Measurements from ENCODE around the gene IFI27.

DNA sequence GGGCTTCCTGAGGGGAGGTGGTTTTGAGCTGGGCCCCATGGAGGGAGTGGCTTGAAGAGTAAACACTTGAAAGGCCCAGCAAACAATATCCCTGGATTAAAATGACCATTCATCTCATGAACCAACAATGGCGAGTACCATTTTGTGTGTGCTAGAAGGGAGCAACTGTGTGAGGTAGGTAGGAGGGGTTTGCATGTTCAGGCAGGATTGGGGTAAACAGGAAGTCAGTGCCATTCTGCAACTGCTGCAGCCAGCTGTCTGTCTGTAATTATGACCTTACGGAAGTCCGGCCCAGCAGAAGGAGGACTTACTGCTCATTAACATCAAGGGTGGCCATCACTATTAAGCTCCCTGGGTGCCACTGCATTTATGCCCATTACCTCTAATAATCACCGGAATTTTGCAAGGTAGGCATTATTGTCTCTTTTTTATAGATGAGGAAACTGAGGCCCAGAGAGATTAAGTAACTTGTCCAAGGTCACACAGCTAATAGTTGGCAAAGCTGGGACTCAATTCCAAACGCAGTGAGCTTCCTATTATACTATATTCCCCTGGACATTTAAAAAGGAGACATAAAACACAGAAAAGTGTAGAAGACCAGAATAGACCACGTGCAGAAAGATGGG is 35.5 kb downstream of the IFI27 start:
- TF ChIP-seq MXI1 (IDR thresholded peaks at IDR 0.05; ENCODE audit: borderline replicate concordance, low read depth, low read length), result no peak
- TF ChIP-seq, protein P1, sequence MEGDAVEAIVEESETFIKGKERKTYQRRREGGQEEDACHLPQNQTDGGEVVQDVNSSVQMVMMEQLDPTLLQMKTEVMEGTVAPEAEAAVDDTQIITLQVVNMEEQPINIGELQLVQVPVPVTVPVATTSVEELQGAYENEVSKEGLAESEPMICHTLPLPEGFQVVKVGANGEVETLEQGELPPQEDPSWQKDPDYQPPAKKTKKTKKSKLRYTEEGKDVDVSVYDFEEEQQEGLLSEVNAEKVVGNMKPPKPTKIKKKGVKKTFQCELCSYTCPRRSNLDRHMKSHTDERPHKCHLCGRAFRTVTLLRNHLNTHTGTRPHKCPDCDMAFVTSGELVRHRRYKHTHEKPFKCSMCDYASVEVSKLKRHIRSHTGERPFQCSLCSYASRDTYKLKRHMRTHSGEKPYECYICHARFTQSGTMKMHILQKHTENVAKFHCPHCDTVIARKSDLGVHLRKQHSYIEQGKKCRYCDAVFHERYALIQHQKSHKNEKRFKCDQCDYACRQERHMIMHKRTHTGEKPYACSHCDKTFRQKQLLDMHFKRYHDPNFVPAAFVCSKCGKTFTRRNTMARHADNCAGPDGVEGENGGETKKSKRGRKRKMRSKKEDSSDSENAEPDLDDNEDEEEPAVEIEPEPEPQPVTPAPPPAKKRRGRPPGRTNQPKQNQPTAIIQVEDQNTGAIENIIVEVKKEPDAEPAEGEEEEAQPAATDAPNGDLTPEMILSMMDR (conservative IDR thresholded peaks at IDR 0.05; ENCODE audit: low read depth, low read length), result no peak
- TF ChIP-seq CEBPB (IDR thresholded peaks at IDR 0.05; ENCODE audit: low read depth, low read length), result no peak
- TF ChIP-seq POLR2A (IDR thresholded peaks at IDR 0.05; ENCODE audit: low read depth, low read length), result no peak
- TF ChIP-seq BHLHE40 (IDR thresholded peaks at IDR 0.05; ENCODE audit: low read depth, low read length), result no peak
- TF ChIP-seq, protein P2, sequence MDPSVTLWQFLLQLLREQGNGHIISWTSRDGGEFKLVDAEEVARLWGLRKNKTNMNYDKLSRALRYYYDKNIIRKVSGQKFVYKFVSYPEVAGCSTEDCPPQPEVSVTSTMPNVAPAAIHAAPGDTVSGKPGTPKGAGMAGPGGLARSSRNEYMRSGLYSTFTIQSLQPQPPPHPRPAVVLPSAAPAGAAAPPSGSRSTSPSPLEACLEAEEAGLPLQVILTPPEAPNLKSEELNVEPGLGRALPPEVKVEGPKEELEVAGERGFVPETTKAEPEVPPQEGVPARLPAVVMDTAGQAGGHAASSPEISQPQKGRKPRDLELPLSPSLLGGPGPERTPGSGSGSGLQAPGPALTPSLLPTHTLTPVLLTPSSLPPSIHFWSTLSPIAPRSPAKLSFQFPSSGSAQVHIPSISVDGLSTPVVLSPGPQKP (IDR thresholded peaks at IDR 0.05; ENCODE audit: borderline replicate concordance, low read depth, low read length), result no peak
- TF ChIP-seq RAD21 (IDR thresholded peaks at IDR 0.05; ENCODE audit: low read length), result no peak
- TF ChIP-seq, protein P3, sequence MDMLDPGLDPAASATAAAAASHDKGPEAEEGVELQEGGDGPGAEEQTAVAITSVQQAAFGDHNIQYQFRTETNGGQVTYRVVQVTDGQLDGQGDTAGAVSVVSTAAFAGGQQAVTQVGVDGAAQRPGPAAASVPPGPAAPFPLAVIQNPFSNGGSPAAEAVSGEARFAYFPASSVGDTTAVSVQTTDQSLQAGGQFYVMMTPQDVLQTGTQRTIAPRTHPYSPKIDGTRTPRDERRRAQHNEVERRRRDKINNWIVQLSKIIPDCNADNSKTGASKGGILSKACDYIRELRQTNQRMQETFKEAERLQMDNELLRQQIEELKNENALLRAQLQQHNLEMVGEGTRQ (IDR thresholded peaks at IDR 0.05; ENCODE audit: low read depth, low read length), result no peak

Measured in IMR-90 (cell line).